Measurements from ENCODE around the gene SMOC2.
"Not testable (repeated sequence)": the region's sequence is repeated elsewhere in the genome, so short reads cannot be mapped to it uniquely, and the experiment has no call there.

SMOC2 gene

DNA sequence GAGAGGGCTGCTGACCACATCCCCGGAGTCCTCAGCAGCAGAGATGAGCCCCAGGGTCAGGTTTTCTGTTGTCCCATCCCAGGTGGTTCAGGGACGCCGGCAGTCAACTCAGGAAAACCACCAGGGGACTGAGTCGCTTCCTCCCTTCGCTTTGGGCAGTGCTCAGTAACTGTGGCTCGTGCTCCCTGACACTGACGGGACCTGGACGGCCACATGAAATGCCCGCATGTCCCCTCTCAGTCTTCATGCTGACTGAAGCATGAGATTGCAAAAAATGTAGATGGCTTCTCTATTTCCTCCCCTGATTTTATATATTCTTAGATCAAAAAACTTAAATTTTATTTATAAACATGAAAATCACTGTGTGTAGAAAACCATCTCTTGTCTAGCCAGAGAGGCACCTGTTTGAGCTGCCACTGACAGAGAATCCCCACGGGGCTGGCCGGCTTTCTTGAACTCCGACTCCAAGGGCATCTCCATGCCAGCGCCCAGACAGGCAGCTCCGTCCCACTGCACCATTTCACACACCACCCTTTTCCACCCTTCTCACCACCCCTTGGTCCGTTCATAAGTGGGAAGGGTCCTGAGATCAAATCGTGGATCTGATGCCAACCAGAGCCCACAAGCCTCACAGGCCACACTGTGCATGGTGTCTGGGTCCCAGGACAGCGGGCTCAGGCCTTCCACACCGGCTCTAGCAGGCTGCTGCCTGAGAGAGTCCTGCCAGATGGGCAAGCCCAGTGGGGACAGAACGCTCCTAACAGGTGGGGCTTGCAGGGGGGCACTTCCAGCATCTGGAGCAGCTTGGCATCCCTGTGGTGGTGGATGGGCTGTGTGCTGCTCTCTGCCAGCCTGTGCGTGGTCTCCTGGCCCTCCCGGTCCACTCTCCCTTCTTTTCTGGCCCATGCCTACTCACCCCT is 98.2 kb downstream of the SMOC2 start:
- DNase-seq (ENCODE audit: low read depth): no peak

DNA sequence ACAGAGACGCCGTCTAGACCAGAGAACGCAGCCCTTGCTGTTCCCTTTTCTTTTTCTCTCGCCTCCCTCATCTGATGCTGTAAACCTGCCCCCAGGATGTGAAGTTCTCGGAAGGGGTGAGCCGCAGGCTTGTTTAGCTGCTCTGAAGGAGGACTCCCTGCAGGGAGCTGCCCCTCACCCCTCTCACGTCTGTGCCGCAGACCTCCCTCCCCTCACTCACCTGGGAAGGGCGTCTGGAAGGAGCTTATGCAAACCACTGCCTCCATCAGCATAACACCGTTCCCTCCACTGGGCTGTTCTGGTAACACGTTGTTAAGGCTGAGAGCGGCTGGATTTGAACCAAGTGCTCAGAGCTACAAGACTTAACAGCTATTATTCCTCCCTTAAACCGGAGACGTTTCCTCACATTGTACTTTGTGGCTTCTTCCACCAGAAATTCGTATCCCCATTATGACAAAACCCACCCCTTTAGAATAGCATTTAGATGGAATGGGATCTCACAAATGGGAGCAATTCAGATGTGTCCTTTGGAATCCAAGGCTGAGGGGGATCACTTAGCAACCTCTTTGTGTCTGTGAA is 99.8 kb downstream of the SMOC2 start:
- DNase-seq (ENCODE audit: low read depth): no peak

DNA sequence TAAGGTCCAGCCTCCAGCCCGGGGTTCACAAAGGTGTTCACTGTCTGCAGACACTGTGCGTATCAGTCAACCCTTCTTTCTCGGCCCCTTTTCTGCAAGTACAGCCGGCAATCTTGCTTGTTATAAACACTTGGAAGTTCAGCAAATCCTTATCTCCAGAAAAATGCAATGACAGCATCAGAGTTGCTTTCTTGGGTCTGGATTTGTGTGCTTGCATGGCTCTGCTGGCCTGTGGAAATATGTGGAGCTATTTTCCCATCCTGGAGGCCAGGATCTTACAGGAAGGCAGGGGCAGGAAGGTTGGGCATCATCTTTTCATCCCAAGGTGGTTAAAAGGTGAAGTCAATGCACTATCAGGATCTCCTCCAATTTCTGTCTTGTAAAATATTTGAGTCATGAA is 100.3 kb downstream of the SMOC2 start:
- DNase-seq (ENCODE audit: low read depth): no peak

DNA sequence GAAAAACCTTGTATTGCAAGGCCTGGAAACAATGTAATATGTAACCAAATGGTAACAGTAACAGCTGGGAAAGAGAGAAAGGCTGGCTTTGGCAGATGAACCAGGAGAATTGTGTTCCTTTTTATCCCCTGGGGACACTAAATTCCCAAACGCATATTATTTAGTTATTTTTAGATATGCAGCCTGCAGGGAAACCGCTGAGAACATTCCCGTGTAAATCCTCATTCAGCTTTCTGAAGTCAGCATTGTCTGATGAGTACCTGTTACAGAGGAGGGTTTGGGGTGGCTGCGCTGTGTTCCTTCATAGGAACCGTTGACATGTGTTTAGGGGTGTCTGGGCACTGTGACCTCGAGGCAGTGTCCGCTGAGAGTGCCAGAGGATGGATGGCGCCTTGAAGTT is 101.3 kb downstream of the SMOC2 start:
- DNase-seq (ENCODE audit: low read depth): no peak

DNA sequence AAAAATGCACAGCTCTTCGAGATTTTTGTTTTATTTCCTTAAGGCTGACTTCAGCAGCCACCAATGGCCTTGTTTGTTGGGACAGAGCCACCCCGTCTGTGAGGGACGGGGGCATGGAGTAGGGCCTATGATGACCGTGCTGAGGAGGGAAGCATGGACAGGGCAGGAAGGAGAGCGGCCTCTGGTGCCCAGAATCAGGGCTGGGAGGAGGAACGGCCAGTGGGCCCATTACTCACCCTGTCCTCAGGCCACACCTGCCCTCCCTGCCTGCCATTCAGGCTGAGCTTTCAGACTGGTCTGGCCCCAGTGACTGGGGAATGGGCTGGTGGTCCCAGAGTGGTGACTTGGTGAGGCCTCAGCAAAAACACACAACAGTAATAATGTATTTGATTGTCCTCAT is 104.4 kb downstream of the SMOC2 start:
- DNase-seq (ENCODE audit: low read depth): no peak

DNA sequence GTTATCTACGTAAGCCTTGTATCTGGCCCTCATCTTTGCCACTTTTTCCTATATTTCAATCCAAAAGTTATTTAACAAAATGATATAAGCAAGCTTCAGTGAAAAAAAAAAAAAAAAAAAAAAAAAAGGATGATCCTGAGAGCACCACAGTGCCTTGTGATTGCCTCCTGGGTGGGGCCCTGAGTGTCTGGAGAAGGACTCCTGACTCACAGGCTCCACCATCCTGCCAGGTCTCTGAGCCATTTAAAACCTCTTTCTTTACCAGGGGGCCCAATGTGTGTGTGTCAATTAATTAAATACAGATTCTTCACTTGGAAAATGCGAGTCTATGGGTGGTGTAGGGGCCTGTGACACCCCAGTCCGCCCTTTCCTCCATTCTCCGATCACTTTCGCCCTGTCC is 105.2 kb downstream of the SMOC2 start:
- DNase-seq (ENCODE audit: low read depth): no peak

DNA sequence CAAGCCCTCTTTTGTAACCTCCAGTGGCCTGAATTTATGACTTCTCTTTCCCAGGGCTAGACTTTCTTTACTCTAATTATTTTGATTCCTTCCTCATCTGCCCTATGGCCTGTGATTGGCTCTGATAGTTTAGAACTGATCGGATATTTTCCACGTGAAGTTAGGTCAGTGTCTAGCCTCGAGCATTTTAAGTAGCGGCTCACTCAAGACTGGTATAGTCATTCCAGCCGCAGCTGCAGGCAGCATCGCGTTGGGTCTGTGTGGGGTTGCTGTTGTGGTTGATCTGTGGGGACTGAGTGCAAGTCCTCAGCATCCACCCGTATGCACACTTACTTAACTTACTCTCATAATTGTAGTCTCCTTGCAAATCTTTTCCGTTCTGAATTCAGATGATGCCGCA is 105.7 kb downstream of the SMOC2 start:
- DNase-seq (ENCODE audit: low read depth): no peak

- DNase-seq (ENCODE audit: low read depth): no peak
These were observed 109.3 kb downstream of the SMOC2 start for GRCh38 chr6:168550326-168550725.

DNA sequence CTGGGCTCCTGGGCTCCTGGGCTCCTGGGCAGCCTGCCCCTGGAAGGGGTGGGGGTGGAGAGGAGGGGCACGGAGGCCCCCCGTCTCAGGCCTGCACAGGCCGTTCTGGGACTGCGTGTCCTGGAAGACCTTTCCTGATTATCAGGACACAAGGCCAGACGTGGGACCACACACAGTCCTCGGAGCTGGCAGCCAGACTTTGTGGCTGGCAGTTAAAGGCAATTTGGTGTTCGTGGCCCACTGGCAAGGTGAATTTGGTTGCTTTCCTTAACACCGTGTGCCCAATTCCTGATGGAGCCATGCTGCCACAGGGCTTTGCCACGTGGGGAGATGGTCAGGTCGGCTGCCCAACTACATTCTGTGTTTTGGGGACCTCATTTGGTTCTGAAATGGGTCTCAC is 113.5 kb downstream of the SMOC2 start:
- DNase-seq (ENCODE audit: low read depth): no peak

DNA sequence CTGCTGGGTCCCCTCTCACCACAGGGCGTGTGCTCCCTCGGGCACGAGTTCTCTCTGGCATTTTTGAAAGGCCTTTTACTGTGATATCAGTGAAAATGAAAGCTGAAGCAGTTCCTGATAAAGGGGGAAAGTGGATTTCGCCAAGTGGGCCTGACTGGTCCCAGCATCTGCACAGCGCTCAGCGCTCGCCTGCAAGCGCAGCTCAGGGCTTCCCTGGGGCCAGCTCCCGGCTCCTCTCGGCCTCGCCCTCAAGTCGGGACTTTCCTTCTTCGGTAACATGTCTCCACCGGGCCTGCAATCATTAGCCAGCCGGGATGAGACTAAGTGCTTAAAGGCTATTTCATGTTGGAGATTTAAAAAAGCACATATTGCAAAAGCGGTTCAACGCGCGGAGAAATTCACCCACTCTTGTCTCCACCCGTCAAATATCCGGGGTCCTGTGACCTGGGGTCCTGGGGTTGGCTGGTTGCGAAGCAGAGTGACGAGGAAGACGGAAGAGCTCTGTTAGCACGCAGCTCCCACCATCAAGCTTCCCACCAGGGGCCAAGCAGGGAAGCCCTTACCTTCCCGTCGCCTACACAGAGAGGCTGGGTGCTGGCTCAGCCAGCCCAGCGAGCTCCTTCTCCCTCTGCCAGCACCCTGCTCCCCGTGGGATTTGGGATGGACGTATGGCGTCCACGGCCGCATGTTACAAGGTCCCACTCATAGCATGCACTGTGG is 114.1 kb downstream of the SMOC2 start:
- DNase-seq (ENCODE audit: low read depth): no peak

DNA sequence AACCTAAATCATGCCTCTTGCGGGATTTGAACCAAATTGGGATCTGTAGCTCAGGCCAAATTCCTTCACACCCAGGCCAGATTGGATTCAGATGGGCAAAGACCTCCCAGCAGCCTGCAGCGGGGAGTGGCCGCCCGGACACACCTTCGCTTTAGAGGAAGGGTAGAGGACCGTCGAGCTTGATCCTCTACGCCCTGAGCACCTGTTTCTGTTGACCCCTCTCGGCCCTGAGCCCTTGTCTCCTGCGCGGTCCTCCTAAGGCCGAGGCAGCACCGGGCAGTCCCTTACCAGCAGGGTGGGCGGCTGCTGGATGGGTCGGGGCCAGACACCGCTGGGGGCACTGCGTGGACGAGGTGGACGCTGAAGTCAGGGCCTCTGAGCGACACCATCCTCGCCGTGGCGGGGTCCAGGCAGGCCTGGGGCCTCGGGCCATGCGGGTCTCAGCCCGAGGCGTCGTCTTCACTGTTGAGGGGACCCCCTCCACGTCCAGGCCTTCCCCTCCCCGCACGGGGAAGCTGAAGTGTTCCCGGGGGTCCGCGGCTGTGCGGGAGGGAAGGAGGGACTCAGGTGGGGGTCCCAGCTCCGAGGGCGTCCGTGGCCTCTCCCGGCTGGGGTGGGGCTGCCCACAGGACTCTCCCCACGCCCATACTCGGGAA is 114.8 kb downstream of the SMOC2 start:
- DNase-seq (ENCODE audit: low read depth): no peak

GRCh38 chr6:168557512-168557911 is 116.5 kb downstream of the SMOC2 start:
- DNase-seq (ENCODE audit: low read depth): no peak

GRCh38 chr6:168558686-168559085 is 117.7 kb downstream of the SMOC2 start:
- DNase-seq (ENCODE audit: low read depth): no peak

GRCh38 chr6:168559574-168560098 is 118.7 kb downstream of the SMOC2 start:
- DNase-seq (ENCODE audit: low read depth): no peak

- no peak for DNase-seq (ENCODE audit: low read depth)
These were observed 119.1 kb downstream of the SMOC2 start for GRCh38 chr6:168560126-168560525.

DNA sequence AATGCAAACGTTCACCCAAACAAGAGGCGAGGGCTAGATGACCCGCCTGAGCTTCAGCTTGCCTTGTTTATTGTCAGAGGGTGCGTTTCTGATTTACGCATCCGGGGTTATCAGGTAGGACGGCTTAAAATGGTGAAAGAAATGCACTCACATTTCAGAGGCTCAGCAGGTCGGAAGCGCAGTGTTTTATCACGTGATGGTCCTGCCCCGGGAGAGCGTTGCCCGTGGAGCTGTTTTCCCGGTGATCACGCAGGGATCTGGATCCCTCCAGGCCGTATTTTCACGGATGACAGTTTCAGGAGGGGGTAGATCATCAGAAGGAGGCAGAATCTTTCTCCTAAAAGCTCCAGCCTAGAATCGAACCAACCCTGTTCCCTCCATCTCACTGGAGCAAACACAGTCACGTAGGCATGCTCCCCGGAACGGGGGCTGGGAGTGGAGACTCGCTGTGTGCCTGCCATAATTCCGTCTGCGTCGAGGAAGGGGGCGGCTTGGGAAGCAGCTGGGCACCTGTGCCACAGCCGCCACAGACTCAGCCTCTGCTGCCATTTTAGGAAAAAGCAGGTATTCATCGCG is 121.7 kb downstream of the SMOC2 start:
- no peak for DNase-seq (ENCODE audit: low read depth)

- no peak for DNase-seq (ENCODE audit: low read depth)
These were observed 122.7 kb downstream of the SMOC2 start for GRCh38 chr6:168563656-168564055.

GRCh38 chr6:168565112-168565511 is 124.1 kb downstream of the SMOC2 start:
- DNase-seq (ENCODE audit: low read depth): no peak

- DNase-seq (ENCODE audit: low read depth): no peak
These were observed 129.2 kb downstream of the SMOC2 start for GRCh38 chr6:168570211-168570610.

DNA sequence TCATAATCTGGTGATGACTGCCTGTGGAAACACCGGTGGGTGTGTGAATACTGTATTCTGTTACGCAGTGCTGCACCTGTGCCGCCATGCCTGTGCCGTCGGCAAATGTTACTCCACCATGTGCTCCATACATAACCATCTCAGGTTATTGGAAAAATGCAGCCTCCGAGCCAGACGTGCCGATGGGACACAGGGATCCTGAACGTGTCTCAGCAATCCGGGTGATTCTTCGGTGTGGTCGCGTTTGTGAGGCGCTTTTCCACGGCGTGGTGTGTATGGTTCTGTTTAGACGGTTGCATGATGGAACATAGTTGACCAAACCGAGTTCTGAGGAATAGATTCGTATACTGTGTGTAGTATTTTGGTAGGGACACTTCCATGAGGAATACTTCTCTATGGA is 130.3 kb downstream of the SMOC2 start:
- no peak for DNase-seq (ENCODE audit: low read depth)

- DNase-seq (ENCODE audit: low read depth): not testable (repeated sequence)
These were observed 132.4 kb downstream of the SMOC2 start for GRCh38 chr6:168573276-168573835.

Data from activated T-cell treated with anti-CD3 and anti-CD28 coated beads for 1 hour (primary cell).